ENCODE results near the gene PPP1R14D. TPM values are rescaled to one million over a fixed set of nuclear protein-coding genes. Genes with fewer than 3 reads are reported as not detected.

The PPP1R14D gene, protein sequence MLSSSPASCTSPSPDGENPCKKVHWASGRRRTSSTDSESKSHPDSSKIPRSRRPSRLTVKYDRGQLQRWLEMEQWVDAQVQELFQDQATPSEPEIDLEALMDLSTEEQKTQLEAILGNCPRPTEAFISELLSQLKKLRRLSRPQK
- total RNA-seq = under 1 TPM in 1 of 4 donors, not detected in 3; 0.68 TPM

DNA sequence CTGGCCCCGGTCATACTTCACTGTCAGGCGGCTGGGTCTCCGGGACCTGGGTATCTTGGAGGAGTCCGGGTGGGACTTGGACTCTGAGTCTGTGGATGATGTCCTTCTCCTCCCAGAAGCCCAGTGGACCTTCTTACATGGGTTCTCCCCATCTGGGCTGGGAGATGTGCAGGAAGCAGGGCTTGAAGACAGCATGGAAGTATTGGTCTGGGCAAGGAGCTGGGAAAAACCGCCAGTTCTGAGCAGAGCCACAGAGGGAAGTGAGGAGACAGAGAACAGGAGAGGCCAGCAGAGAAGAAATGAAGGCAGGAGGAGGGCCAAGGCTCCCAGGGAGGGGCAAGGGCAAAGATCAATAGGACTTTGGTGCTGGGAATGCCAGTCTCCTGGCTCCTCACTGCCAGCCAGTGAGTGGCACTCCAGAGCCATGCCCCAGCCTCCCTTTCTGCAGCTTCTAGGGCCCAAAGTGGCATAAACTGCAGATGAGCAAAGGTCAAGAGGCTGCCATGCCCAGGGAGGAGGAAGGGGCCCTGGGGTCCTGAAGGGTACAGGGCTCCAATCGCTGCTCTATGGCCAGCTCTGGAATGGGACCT, at the start of gene PPP1R14D:
Gene PPP1R14D, minus strand, starts transcription at position 262 of the 590 bp plus-strand sequence. Its CDS starts 67 bp downstream, at position 195.
- no peak within 1 kb of the TSS for H3K4me3 ChIP-seq
- no peak for DNase-seq
- WGBS, 2 donors = 89 to 90% methylated on average over 3 to 4 of the region's 6 CpGs
- no peaks in the 10 kb centered on the region for H3K4me1 ChIP-seq
- no peaks in the 10 kb centered on the region for H3K27me3 ChIP-seq
- no peaks in the 10 kb centered on the region for H3K9me3 ChIP-seq
- intact Hi-C loops (cut with DNase I) = no loop called here
- no peak within 1 kb of the TSS for H3K27ac ChIP-seq
- no peak for TF ChIP-seq POLR2A (IDR thresholded peaks at IDR 0.05)
- TF ChIP-seq, protein P1, sequence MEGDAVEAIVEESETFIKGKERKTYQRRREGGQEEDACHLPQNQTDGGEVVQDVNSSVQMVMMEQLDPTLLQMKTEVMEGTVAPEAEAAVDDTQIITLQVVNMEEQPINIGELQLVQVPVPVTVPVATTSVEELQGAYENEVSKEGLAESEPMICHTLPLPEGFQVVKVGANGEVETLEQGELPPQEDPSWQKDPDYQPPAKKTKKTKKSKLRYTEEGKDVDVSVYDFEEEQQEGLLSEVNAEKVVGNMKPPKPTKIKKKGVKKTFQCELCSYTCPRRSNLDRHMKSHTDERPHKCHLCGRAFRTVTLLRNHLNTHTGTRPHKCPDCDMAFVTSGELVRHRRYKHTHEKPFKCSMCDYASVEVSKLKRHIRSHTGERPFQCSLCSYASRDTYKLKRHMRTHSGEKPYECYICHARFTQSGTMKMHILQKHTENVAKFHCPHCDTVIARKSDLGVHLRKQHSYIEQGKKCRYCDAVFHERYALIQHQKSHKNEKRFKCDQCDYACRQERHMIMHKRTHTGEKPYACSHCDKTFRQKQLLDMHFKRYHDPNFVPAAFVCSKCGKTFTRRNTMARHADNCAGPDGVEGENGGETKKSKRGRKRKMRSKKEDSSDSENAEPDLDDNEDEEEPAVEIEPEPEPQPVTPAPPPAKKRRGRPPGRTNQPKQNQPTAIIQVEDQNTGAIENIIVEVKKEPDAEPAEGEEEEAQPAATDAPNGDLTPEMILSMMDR (IDR thresholded peaks at IDR 0.05) = no peak
- no peaks in the 10 kb centered on the region for H3K36me3 ChIP-seq

DNA sequence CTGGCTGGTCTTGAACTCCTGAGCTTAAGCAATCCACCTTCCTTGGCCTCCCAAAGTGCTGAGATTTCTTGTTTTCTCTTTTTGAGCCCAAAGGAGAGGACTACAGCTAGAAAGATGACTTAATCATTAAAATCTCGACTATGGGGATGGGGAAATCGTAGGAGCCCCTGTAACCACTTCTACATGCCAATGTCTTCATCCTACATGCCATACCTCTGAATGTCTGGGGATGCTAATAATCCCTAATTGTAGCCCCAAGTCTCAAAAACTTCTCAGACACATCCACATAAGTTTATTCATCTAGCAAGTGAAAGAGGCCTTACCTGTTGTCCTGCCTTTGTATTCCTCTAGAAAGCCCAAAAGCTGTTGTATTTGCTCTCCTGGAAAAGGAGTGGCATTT, 49.2 kb upstream of the PPP1R14D start:
- Histone ChIP-seq H3K27ac (peak overlapping the region in 3 of 4 donors; percentile 11 to 82 (median 74)), H3K9me3 (no peaks in the 10 kb centered on the region), H3K27me3 (peaks cover 0 to 14% (median 0%) of the 10 kb centered on the region in 4 donors), H3K4me1 (peaks cover 8 to 69% (median 14%) of the 10 kb centered on the region in 3 donors), H3K4me3 (no peak overlapping the region), H3K36me3 (peaks cover 0 to 6% (median 0%) of the 10 kb centered on the region in 3 donors)
- no peak for DNase-seq
- 42 to 51% methylated on average over 2 of the region's 2 CpGs for WGBS, 2 donors
- no peak for TF ChIP-seq POLR2A (IDR thresholded peaks at IDR 0.05)
- intact Hi-C loops (cut with DNase I) = no loop called here

DNA sequence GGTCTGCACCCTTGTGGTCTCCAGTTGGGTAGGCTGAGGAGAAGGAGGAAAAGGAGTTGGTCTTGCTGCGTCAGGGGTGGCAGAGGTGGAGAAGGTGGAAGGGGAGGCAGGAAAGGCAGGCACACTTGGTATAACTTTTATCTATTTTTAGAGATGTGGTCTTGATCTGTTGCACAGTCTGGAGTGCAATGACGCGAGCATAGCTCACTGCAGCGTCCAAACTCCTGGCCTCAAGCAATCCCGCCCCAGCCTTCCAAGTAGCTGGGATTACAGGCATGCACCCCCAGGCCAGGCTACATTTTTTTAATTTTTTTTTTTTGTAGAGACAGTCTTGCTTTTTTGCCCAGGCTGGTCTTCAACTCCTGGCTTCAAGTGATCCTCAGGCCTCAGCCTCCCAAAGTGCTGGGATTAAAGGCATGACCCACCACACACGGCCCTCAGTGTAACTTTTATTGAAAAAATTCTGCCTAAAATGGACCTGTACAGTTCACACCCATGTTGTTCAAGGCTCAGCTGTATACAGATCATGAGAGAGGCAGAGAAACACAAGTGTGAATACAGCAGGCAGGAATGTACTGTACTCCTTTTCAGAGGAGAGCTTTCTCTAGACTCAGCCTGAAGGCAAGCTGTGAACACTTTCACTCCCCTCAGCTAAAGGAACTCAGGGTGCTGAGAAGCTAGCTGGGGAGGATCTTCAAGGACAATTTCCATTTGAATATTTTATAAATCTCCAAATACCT, 47.7 kb upstream of the PPP1R14D start:
- Histone ChIP-seq H3K9me3 (no peaks in the 10 kb centered on the region), H3K36me3 (peaks cover 0 to 7% (median 0%) of the 10 kb centered on the region in 3 donors), H3K27me3 (peaks cover 0 to 17% (median 0%) of the 10 kb centered on the region in 4 donors), H3K4me3 (no peak overlapping the region), H3K27ac (peak overlapping the region in 2 of 4 donors; percentile 62 to 74), H3K4me1 (peaks cover 8 to 85% (median 14%) of the 10 kb centered on the region in 3 donors)
- 55 to 70% methylated on average over 6 of the region's 6 CpGs for WGBS, 2 donors
- TF ChIP-seq, protein P1 (IDR thresholded peaks at IDR 0.05) = no peak
- TF ChIP-seq POLR2A (IDR thresholded peaks at IDR 0.05) = no peak
- no peak for DNase-seq
- intact Hi-C loops (cut with DNase I) = no loop called here

DNA sequence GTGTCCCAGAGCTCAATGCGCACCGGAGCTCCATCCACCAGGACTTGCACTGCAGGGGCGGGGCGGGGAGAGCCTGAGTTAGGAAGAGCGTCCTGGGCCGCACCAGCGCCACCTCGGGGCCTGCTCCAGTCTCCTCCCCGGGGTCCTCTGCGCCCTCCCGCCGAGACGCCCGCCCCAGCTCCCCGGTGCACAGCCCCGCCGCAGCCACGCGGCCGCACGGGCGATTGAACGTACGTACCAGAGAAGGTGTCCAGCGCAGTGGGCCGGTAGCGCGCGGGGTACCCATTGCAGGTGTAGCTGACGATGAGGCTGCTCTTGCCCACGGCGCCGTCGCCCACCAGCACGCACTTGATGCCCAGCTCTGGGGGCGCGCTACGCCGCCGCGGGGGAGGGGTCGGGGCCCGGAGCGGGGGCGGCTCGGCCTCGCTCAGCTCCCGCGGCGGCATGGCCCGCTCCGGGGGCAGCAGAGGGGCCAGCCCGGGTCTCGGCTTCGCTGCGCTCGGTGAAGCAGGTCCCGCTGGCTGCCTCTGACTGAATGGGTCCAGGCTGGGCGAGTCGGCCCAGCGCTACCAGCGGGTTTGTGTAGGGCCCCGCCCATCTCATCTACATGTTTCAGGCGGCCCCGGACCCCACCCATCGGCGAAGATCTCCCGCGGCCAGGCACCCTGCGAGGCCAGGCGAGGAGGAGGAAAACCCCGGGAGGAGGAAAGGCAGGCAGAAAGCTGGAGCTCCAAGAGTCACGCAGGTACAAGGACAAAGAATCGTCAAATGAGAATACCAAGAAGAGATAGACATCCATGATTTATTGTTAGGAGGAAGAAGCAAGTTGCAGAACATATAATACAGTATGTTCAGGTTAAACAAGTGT, 45.4 kb upstream of the PPP1R14D start, which contains the start of gene RHOV:
Gene RHOV, minus strand, starts transcription at position 541 of the 868 bp plus-strand sequence. Its CDS starts 95 bp downstream, at position 446.
- intact Hi-C loops (cut with DNase I) = no loop called here

More for the DNA sequence above, 45.4 kb upstream of the PPP1R14D start, which contains the start of gene RHOV:
- peaks cover 0 to 17% (median 0%) of the 10 kb centered on the region in 4 donors for H3K27me3 ChIP-seq
- TF ChIP-seq POLR2A (IDR thresholded peaks at IDR 0.05) = peak in 3 of 4 donors; percentile 43 to 75 (median 64)
- TF ChIP-seq, protein P1 (IDR thresholded peaks at IDR 0.05) = peak in 5 of 6 experiments; percentile 2 to 46 (median 17)
- H3K27ac ChIP-seq = peak within 1 kb of the TSS; percentile 82 to 96 (median 94)
- peaks cover 8 to 94% (median 14%) of the 10 kb centered on the region in 3 donors for H3K4me1 ChIP-seq
- H3K9me3 ChIP-seq = no peaks in the 10 kb centered on the region
- H3K36me3 ChIP-seq = peaks cover 0 to 7% (median 0%) of the 10 kb centered on the region in 3 donors
- peak within 1 kb of the TSS; percentile 59 to 85 (median 74) for H3K4me3 ChIP-seq
- 0% methylated on average over 9 to 12 of the region's 74 CpGs for WGBS, 2 donors
- DNase-seq = no peak
